NCI-H774 (cell line): ENCODE data around the gene GDF9.

Experiments used
- DNase-seq: peaks from one replicate; lab custom pipeline; 2025; lab: John Stamatoyannopoulos, UW

Gene GDF9

DNA sequence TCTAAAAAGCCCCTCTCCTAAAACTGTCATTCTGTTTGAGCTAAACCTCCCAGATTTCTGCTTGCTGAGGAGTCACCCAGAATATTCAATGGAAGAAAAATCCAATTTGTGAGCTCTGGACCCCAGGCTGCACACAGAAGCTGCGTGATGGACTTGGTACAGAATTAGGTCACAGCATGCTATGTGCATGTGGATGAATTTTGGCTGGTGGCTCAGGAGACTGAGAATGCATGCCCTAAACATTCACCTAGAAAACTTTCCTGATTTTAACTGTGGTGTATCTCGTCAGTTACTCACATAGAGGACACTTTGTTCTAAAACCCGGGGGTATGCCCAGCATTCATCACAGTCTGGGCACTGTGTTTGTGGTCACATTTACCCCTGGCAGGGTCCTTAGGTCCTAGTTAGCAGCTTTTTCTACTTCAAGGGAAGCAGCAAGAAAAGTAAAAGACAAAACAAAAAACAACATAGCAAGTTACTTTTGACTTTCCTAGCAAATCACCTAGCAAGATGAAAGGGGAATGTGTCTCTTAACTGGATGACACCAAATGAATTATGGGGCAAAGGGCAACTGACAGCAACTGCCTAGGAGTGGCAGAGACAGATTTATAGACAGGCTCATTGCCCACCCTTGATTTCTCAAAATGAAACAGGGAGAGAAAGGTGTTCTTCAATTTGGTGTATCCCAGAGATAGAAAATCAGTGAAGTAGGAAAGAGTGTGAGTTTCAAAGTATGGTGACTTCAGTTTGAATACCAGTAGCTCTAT, 27.6 kb downstream of the GDF9 start:
- DNase-seq: no peak

DNA sequence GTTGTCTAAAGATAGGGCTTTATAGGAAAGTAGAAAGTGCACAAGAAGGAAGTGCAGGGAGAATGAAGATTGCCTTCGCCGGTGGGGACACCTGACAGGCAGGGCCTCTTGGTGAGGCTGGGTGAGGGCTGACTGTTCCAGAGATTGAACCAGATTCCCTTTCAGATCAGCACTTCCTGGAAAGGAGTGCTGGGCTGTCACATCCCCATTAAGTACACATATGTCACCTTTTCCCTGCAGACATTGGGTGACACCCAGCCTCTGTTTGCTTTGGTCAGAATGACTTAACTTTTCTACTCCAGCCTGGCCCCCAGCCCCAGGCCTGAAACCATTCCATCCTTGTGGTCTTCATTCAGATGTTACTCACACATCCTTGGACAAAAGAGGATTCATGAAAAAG, 28.4 kb downstream of the GDF9 start:
- no peak for DNase-seq

DNA sequence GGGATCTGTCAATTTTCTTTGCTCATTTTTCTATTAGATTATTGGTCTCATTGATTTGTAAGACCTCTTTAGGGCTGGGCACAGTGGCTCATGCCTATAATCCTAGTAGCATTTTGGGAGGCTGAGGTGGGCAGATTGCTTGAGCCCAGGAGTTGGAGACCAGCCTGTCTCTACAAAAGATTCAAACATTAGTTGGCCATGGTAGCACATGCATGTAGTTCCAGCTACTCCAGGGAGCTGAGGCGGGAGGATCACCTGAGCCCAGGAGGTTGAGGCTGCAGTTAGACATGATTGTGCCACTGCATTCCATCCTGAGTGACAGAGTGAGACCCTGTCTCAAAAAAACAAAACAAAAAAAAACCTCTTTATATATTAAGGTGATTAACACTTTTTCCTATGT, 29.4 kb downstream of the GDF9 start:
- no peak for DNase-seq

DNA sequence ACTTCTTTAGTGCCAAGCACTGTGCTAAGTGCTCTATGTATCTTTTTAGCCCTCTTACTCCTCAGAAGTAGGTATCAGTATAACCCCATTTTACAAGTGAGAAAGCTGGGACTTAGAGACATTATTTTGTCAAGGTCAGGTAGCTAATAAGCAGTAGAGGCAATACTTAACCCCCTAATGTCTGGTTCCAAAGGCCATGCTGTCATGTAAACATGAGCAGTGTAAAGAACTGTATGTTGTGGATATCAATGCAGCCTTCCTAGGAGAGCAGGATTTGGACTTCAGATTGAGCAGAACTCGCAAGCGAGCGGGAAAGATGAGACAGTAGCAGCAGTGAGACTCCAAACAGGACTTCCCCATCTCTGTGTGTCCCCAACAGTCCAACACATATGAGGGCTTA, 32.2 kb downstream of the GDF9 start:
- DNase-seq: no peak

DNA sequence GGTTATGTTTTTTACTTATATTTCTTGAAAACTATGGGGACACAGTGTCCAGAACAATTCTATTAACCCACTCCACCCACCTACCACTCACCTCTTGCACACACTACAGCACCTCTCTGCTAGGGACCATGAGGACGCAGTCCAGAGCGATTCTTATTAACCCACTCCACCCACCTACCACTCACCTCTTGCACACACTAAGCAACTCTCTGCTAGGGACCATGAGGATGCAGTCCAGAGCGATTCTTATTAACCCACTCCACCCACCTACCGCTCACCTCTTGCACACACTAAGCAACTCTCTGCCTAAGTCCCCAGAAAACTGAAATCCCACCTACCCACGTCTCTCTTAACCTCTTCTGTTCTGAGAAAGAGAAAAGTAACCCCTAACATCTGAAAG, 33.7 kb downstream of the GDF9 start:
- no peak for DNase-seq

DNA sequence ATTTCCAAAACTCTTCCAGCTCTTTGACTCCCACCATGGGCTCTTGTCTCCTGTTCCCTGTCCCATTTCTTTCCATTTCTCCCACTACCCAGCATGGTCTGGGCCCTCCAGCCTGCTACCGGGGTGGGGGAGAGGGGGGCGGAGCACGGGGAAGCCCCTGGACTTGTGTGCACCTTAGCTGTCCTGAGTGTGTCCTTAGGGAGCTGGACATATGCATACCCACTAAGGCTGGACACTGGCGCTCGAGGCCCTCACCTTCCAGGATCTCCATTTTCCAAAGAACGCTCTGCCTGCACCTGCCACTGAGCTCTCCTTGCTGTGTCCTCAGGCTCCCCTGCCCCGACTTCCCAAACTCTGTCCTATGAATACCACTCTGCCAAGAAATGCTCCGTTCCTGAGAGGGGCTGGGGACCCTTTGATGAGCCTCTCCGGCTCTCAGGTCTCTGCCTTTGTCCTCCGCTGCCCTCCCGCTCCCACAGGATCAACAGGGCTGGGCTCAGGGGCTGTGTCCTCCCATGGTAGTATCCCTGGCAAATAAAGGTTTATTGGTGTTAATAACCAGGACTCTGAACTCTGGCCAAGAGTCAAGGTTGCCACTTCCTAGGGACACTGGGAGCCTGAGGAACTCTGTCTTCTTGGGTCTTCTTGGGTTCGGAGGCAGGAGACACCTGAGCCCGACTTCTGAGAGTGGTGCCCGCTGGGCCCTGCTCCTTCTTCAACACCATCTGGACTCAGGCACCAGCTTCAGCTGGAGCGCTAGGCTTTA, 35.0 kb downstream of the GDF9 start:
- DNase-seq: no peak

DNA sequence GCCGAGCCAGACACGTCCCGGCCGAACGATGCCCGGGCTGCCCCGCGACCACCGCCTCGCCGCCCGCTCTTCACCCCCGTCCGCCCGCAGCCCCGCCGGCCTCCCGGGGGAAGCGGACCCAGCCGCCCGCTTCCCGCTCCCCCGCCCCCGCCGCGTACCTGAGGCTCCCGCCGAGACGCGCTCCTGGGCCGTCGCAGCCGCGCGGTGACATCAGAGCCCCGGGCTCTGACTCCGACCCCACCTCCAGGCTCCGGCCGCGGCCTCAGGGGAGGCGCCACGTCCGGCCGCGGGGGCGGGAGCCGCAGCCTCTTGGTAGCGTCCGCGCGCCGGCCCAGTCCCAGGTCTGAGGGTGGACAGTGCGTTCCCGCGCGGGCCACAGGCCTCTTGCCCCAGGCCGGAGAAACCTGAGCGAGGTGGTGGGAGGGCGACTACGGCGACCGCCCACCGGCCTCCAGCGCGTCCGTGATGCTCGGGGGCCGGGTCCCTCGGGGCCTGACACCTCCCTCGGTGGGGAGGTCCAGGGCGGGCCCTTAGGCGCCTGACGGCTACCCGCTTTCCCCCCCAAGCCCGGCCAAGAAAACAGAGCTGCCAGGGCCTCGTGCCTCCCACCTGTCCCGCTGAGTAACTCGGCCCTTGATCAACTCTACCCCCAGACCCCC, 35.7 kb downstream of the GDF9 start, which contains the start of gene SHROOM1:
TSS of gene SHROOM1 (minus strand) at position 212 of the 659 bp plus-strand sequence. CDS start 4,507 bp downstream, outside the sequence.
- peak; percentile 79 for DNase-seq

DNA sequence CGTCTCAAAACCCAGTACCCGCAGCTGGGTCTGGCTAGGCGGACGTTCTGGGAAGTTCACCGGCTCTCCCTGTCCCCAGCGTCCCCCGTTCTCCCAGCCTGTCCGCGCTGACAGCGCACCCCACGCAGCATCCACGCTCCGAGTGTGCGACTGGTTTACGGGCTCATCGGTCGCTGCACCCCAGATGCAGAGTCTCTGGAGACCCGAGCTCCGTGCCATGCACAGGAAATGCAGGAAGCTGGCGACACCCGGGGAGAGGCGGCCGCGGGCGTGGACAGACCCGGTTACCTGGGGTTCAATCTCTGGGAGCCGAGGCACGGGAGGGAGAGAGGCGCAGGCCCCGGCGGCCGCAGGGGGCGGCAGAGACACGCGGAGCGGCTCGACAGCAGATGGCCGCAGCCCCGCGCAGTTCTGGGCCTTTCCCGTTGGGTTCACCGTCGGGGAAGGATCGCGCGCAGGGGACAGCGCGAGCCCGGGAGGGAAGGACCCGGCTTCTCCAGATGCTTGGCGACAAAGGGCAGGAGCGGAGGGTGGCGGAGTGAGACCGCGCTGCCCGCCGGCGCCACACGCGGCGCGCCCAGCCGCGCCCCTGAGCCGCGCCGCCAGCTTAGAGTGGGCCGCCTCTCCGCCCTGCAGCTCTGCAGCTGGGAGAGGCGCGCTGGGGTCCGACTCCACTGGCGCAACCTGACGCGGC, 36.4 kb downstream of the GDF9 start:
- DNase-seq: peak; percentile 71

DNA sequence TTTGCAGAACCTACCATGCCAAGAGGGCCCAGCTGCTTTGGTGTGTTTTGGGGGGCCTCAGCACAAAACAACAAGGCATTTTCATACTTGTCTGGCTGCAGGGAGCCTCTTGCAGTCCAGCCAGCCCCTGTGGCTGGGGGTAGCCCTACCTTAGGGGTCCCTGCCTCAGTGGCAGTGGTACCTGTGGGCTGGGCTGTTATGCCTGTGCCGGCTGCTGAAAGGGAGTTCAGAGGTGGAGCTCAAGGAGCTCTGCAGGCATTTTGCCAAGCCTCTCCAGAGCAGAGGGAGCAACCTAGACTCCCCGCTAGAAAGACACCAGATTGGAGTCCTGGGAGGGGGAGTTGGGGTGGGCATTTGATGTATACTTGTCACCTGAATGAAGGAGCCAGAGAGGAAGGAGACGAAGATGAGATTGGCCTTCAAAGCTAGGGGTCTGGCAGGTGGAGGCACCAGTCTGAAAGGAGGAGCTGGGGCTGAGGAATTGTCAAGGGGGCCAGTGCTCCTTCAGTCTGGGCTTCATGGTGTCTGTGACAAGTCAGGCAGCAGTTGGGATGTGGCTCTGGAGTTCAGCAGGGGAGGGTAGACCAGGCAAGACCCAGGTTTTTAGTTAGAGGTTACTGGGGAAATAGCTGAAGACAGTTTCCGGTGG, 37.3 kb downstream of the GDF9 start:
- no peak for DNase-seq

DNA sequence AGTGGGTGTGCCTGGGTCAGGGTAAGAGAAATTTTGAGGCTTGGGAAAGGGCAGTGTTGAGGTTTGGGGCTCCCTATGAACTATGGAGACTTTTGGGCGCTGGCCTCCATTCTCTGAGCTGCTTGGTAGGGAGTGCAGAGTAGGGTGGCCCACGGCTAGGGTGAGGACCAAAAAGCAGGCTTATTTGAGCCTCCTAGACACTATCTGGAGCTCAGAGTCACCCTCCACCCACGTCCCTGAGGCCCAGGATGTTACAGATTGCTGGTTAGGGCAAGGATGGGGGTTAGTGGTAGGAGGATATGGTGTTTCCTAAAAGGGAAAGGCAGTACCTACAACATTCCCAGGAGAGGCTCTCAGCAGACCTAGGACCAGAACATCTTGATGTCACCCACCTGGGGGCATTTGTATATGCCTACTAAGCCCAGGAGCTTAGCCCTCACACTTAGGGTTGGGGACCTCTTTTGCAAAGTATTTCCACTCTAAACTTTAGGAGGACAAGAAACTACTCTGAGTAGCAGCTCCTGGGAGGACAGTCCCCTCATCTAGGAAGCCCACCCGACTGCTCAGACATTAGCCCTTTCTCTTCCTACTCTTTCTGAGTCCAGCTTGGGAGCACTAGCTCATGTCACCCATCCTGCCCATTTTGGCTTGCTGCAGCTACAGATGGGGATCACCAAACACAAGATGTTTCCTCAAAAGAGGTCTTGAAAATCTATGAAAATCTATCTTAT, 38.2 kb downstream of the GDF9 start:
- no peak for DNase-seq

DNA sequence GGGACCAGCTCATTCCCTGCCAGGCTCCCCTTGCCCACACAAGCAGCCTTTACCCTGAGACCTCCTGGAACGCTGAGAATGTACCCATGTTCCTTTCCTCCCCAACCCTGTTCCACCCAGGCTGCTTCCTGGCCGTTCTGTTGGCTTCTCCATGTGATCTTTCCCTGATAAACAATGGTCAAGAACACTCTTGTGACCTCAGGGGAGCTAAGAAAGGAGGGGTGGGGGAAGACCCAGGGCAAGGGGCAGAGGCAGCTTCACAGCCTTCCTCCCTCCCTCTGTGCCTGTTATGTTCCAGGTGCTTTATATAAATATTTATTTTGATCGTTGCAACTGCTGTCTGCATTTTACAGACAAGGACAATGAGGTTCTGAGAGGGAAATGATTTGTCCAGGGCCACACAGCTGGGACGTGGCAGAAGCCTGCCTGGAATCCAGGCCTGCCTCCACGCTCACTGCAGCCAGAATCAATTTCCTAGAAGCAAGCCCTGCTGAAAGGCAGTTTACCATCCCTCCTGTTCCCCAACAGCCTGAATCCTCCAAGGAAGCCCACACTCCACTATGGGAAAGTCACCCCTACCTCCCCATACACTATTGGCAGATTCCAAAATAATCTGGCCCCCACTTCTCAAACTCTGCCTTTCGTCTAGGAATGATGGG, 39.7 kb downstream of the GDF9 start:
- no peak for DNase-seq

DNA sequence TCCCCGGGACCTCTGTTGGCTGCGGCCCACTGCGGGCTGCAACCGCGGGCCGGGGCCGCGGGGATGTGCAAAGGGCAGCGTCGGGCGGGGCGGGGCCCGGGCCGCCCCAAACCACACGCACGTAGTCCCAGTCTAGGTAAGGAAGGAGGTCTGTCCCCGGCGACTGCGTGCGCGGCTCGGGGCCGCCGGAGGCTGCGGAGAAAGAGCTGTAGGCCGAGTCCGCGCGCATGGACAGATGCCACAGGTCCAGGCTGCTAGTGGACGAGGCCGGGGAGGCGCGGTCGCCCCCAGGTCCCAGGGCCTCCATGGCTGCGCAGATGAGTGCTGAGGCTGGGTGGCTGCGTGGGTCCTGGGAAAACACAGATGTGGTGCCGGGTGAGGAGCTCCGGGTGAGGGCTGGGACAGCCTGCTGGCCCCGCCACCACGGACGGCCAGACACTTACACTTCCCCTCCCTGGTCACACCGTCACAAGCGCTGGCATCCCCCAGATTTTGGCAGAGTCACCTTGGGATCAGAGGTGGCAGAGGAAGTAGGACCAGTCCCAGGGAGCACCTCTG, 40.4 kb downstream of the GDF9 start:
- no peak for DNase-seq

DNA sequence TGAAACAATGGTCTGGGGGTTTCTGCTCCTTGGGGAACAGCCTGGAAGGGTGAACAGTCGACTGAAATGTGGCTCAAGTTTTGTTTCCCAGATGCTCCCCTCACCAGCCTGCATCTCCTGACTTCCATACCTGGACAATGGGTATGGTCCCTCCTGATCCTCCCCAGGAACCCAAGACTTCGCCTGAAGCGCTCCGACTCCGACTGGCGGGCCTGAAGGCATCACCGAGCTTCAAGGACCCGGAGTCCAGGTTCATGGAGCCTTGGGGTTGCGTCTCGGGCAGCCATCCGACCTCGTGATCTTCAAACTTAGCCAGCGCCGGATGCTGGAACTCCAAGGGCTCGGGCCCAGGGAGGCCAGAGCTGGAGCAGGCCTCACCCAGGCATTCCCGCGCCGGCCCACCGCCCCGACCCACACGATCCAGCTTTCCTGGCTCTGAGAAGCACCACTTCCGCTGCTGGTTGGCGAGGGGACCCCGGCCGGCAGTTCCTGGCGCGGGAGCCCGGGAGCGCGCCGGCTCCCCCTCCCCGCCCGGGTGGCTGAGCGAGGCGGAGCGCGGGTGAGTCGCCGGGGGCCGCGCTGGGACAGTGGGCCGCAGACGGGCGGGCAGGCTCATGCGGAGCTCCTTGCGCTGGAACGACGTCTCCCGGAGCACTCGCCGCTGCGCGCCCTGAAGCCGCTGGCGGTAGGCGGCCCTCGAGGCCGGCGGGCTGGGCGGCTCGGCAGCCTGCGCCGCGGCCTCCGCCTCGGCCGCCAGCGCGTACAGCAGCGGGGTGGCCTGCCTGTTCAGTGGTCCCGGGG, 41.0 kb downstream of the GDF9 start:
- no peak for DNase-seq

DNA sequence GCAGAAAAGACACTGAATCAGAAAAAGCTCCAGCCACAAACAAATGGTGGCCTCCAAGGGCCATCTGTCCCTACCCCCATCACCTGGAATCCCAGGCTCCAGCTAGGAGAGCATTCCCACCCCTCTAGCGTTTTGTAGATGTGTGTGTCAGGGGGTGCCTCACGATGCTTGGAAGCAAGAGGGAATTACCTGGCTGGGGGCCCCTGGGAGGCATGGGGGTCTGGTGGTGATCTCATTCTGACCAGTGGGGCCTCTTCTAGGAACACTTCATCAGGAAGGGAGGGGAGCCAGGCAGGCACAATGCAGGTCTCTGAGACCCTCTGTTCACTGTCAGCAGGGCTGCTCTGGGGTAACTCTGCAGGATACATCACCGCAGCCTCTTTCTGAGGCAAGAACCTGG, 41.8 kb downstream of the GDF9 start:
- DNase-seq: no peak

DNA sequence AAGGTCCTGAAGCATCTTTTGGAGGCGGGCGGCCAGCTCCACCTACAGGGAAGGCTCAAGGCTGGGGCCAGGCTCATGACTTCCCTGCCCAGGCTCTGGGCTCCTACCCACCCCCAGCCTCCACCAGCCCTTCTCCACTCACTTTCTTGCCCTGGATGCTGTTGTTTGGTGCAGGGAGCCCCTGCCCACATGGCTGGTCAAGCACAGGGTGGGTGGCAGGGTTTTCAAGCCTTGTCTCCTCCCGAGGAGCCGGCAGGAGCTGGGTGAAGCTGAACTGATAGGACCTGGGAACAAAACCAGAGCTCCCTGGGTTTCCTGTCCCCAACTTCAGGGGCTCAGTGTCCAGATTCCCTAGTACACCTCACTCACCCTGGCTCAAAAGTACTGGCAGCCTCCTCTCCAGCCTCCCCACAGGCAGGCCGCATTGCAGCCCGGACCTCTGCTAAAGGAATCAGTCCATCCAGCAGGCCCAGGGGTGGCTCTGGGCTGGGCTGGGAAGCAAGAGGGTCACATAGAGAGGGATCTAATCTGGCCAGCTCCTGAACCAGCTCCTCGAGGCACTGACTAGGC, 42.7 kb downstream of the GDF9 start:
- no peak for DNase-seq

DNA sequence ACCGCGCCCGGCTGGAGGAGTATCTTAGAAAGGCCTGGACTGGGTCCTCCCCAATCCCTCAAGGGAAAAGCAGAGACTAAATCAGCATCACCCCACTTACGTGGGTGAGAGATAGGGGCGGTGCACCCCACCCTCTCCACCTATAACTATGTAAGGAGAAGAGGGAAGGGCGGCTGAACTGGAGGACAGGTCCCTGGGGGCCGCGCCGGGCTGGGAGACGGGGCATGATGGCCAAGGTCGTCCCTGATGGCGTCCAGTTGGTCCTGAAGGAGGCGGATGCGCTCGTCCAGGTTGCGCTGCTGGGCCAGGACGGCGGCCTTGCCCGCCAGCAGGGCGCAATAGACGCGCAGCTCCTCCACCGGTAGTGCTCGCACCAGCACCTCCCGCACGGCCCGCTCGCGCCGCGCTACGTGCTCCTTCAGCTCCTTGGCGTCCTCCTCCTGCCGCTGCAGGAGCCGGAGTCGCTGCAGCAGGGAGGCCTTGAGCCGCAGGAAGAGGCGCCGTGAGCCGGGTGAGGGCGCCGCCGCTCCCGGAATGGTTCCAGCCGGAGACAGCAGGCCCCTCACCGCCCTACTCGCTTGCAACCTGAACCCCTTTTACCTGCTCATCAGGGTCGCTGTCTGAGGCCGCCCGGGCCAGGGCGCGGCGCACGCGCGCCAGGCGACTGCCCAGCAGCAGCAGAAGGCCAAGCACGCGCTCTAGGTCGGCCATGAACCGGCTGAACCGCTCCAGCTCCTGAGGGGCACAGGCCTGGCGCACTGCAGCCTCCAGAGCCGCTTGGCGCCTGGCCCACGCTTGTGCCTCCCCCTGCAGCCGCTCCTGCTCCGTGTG, 43.4 kb downstream of the GDF9 start:
- no peak for DNase-seq

DNA sequence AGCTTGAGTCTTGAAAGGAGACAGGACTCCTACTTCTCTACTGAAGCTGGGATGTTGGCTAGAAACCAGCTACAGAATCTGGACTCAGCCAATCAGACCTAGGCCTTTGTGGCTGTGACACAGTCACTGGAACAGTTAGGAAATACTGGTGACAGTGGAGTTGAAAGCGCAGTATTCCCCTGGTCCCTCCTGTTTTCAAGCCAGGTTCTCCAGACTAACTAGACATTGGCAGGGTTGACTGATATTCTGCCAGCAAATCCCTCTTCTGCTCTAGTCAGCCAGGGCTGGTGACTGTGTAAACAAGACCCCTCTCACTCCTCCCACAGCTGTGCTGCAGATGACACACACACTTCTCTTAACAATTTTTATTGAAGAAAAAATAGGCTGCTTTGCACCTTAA, 44.5 kb downstream of the GDF9 start:
- DNase-seq: no peak

DNA sequence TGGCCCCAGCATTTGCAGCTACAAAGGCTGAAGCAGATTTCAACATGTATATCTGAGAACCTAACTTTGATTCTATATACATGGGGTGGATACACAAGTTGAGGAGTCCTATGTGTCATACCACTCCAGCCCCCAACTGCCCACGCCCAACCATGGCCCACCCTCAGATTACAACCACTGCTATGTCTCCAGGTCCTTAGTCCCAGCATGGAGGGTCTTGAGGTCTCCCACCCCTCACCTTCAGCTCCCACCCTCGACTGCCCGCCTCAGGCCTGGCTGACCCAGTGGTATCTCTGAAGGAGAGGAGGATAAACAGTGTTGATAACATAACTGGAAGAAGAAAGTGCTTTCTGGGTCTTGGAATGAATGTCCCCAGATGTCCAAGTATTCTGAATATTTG, 44.9 kb downstream of the GDF9 start:
- DNase-seq: no peak
